ENCODE data around the gene C5orf52. TPM values are rescaled to one million over a fixed set of nuclear protein-coding genes. Genes with fewer than 3 reads are reported as not detected.

Gene C5orf52
- total RNA-seq, 1 donor from 2014 or later, result not detected

DNA sequence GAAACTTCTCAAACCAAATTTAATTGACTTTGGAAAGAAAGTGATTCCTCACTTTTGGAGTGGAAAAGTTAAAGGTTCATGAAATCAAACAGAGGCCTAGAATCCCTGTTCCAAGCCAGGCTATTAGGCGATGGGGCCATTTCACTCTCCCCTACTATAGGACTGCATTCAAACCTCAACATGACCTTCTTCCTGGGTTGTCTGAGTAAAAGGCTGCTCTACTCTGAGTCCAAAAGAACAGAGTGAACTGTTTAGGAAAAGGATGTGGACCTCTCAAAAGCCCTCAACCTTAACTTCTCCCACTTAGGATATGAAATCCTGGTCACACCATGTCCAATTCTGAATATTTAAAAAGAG lies 15.8 kb downstream of the C5orf52 start:
- peaks cover 2% of the 10 kb centered on the region for H3K4me1 Mint-ChIP-seq (ENCODE audit: low read depth, unreplicated experiment)

DNA sequence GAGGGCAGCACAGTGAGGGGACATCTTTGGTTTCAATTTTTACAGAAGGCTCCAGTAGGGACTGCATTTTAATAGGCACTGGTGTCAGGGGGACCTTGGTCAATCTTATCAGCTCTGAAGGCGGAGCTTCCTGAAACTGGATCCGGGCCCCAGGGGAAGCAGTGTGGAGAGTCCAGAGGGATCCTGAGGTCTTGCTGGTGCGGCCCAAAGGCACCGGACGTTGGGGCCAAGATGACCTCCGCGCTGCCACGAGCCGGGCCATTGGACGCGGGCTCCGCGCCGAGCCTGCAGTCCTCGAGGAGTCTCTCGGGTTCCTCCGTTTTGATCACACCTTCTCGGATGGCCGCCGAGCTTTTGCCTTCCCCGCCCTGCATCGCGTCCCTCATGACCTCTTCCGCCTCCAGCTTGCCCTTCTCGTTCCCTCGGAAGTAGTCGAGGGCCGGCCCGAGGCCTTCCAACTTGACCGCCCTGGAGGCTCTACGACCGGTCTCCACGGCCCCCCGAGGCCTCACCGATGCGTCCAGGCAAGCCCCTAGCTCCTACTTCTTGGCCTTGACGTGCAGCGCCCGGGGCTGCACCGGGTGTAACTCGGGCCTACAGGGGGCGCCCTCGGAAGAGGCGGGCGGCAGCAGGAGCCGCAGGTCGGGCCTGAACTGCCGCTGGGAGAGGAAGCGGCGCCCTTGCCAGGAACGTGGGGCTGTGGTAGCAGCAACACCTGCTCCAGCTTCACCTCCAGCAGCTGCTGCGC lies 18.8 kb downstream of the C5orf52 start:
- no peak overlapping the region for H2AFZ ChIP-seq (ENCODE audit: low read depth, low read length)
- Mint-ChIP-seq H3K9me3 (ENCODE audit: unreplicated experiment) (peaks cover 4% of the 10 kb centered on the region), H3K27me3 (ENCODE audit: low read depth, unreplicated experiment) (no peaks in the 10 kb centered on the region), H3K36me3 (ENCODE audit: low read depth, unreplicated experiment) (no peaks in the 10 kb centered on the region), H3K4me1 (ENCODE audit: low read depth, unreplicated experiment) (peaks cover 2% of the 10 kb centered on the region), H3K27ac (ENCODE audit: unreplicated experiment) (no peak overlapping the region), H3K4me3 (ENCODE audit: unreplicated experiment) (no peak overlapping the region)
- H3K9ac ChIP-seq (ENCODE audit: low read length), result no peak overlapping the region
- no peak overlapping the region for H3K4me3 ChIP-seq (ENCODE audit: insufficient read depth, low read depth, low read length)
- DNase-seq (ENCODE audit: low read depth) (no peak), FAIRE-seq (no peak)
- no peaks in the 10 kb centered on the region for H4K20me1 ChIP-seq (ENCODE audit: insufficient read depth, low read length)
- H3K4me1 ChIP-seq (ENCODE audit: insufficient read depth, low read length), result no peaks in the 10 kb centered on the region
- H3K4me2 ChIP-seq (ENCODE audit: low read length), result no peak overlapping the region
- no peaks in the 10 kb centered on the region for H3K27me3 ChIP-seq (ENCODE audit: insufficient read depth, low read length)
- H3K79me2 ChIP-seq (ENCODE audit: insufficient read depth, low read length), result no peaks in the 10 kb centered on the region
- TF ChIP-seq, protein P1, sequence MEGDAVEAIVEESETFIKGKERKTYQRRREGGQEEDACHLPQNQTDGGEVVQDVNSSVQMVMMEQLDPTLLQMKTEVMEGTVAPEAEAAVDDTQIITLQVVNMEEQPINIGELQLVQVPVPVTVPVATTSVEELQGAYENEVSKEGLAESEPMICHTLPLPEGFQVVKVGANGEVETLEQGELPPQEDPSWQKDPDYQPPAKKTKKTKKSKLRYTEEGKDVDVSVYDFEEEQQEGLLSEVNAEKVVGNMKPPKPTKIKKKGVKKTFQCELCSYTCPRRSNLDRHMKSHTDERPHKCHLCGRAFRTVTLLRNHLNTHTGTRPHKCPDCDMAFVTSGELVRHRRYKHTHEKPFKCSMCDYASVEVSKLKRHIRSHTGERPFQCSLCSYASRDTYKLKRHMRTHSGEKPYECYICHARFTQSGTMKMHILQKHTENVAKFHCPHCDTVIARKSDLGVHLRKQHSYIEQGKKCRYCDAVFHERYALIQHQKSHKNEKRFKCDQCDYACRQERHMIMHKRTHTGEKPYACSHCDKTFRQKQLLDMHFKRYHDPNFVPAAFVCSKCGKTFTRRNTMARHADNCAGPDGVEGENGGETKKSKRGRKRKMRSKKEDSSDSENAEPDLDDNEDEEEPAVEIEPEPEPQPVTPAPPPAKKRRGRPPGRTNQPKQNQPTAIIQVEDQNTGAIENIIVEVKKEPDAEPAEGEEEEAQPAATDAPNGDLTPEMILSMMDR (IDR thresholded peaks at IDR 0.05; ENCODE audit: insufficient read depth, low read depth, low read length), result no peak
- no peak for TF ChIP-seq EZH2 (IDR thresholded peaks at IDR 0.05; ENCODE audit: insufficient read depth, low read length)
- H3K27ac ChIP-seq (ENCODE audit: low read depth, low read length), result no peak overlapping the region
- no peaks in the 10 kb centered on the region for H3K36me3 ChIP-seq (ENCODE audit: insufficient read depth, low read length)
- no peaks in the 10 kb centered on the region for H3K9me3 ChIP-seq (ENCODE audit: insufficient read depth, low read depth, low read length)

More for the DNA sequence above, 15.8 kb downstream of the C5orf52 start:
- Histone ChIP-seq H3K79me2 (ENCODE audit: insufficient read depth, low read length) (no peaks in the 10 kb centered on the region), H3K27ac (ENCODE audit: low read depth, low read length) (no peak overlapping the region), H3K4me1 (ENCODE audit: insufficient read depth, low read length) (no peaks in the 10 kb centered on the region), H3K27me3 (ENCODE audit: insufficient read depth, low read length) (no peaks in the 10 kb centered on the region), H3K4me2 (ENCODE audit: low read length) (no peak overlapping the region), H3K36me3 (ENCODE audit: insufficient read depth, low read length) (no peaks in the 10 kb centered on the region), H3K4me3 (ENCODE audit: insufficient read depth, low read depth, low read length) (no peak overlapping the region), H3K9ac (ENCODE audit: low read length) (no peak overlapping the region), H3K9me3 (ENCODE audit: insufficient read depth, low read depth, low read length) (no peaks in the 10 kb centered on the region), H4K20me1 (ENCODE audit: insufficient read depth, low read length) (no peaks in the 10 kb centered on the region), H2AFZ (ENCODE audit: low read depth, low read length) (no peak overlapping the region)
- DNase-seq (ENCODE audit: low read depth) (no peak), FAIRE-seq (no peak)
- no peak overlapping the region for H3K27ac Mint-ChIP-seq (ENCODE audit: unreplicated experiment)
- no peak for TF ChIP-seq EZH2 (IDR thresholded peaks at IDR 0.05; ENCODE audit: insufficient read depth, low read length)
- TF ChIP-seq, protein P1 (IDR thresholded peaks at IDR 0.05; ENCODE audit: insufficient read depth, low read depth, low read length), result no peak
- peaks cover 7% of the 10 kb centered on the region for H3K27me3 Mint-ChIP-seq (ENCODE audit: low read depth, unreplicated experiment)
- peaks cover 4% of the 10 kb centered on the region for H3K9me3 Mint-ChIP-seq (ENCODE audit: unreplicated experiment)
- H3K4me3 Mint-ChIP-seq (ENCODE audit: unreplicated experiment), result no peak overlapping the region
- no peaks in the 10 kb centered on the region for H3K36me3 Mint-ChIP-seq (ENCODE audit: low read depth, unreplicated experiment)

Measured in astrocyte (in vitro differentiated cells and primary cell).